NOMO-1 (cell line): ENCODE measurements around the gene TSPAN4.
A peak's percentile ranks its signal among the peaks of the same experiment; 100 is the strongest.

Experiments
- DNase-seq, 2 experiments: peaks; one replicate each; lab custom pipeline; 2025; ENCODE audit not compliant: unreplicated experiment in 2 of 2; lab: John Stamatoyannopoulos, UW

The TSPAN4 gene

GRCh38 chr11:842370-843002 lies at the start of gene TSPAN4, which contains the start of gene POLR2L:
TSPAN4 (plus strand) TSS chr11:842852; CDS start chr11:850305, 7,453 bp downstream.
POLR2L (minus strand) TSS chr11:842529; CDS start chr11:842508, 21 bp downstream.
- peak; percentile 76 to 87 for DNase-seq

GRCh38 chr11:792873-793272 lies 49.8 kb upstream of the TSPAN4 start:
- DNase-seq, result no peak

- DNase-seq, result no peak
These were observed 49.1 kb upstream of the TSPAN4 start for GRCh38 chr11:793556-793955.

GRCh38 chr11:794013-794765 lies 48.5 kb upstream of the TSPAN4 start:
- DNase-seq, result no peak

- DNase-seq, result no peak
These were observed 47.7 kb upstream of the TSPAN4 start for GRCh38 chr11:794766-795633.

GRCh38 chr11:795634-796564 lies 46.8 kb upstream of the TSPAN4 start:
- DNase-seq, result peak; percentile 83 to 88

- no peak for DNase-seq
These were observed 45.9 kb upstream of the TSPAN4 start for GRCh38 chr11:796565-797295.

- peak; percentile 71 to 76 for DNase-seq
These were observed 45.2 kb upstream of the TSPAN4 start for GRCh38 chr11:797296-798092.

- peak; percentile 64 to 86 for DNase-seq
These were observed 44.4 kb upstream of the TSPAN4 start, which contains the start of gene SLC25A22 for GRCh38 chr11:798093-798713. SLC25A22 (minus strand) TSS chr11:798281; CDS start chr11:795006, 3,275 bp downstream.

- DNase-seq, result no peak
These were observed 42.9 kb upstream of the TSPAN4 start for GRCh38 chr11:799641-800316.

GRCh38 chr11:800473-800872 lies 42.2 kb upstream of the TSPAN4 start:
- DNase-seq, result no peak

GRCh38 chr11:801097-801780 lies 41.4 kb upstream of the TSPAN4 start:
- DNase-seq, result no peak

GRCh38 chr11:802018-802617 lies 40.5 kb upstream of the TSPAN4 start:
- no peak for DNase-seq

- no peak for DNase-seq
These were observed 39.8 kb upstream of the TSPAN4 start for GRCh38 chr11:802693-803466.

GRCh38 chr11:803467-803742 lies 39.2 kb upstream of the TSPAN4 start:
- no peak for DNase-seq
